HL-60 (cell line): ENCODE results near the gene PARVA.

ENCODE experiments used
- DNase-seq, 2 experiments: peaks; one replicate each; pipeline ENCODE4 v3.0.0-alpha.2; 2010 to 2020; ENCODE audit warnings: low read depth in 1 of 2, low spot score in 1 of 2
- H3K27ac ChIP-seq: fragments of 250-450 bp; sonication (Bioruptor Pico); replicated peaks from 2 replicates; pipeline ENCODE4 v1.5.1; 2020; ENCODE audit warnings: mild to moderate bottlenecking, moderate library complexity
- H3K27me3 ChIP-seq: fragments of 250-450 bp; sonication (Bioruptor Pico); 2 replicates; pipeline ENCODE4 v1.5.1; 2021; ENCODE audit warnings: mild to moderate bottlenecking, moderate library complexity; ENCODE audit not compliant: insufficient read depth, poor library complexity, severe bottlenecking
- H3K4me3 ChIP-seq: replicated peaks from 2 replicates; pipeline ENCODE4 v1.5.1; 2011; ENCODE audit warnings: mild to moderate bottlenecking, control low read depth, low read length; ENCODE audit not compliant: insufficient read depth
- CTCF ChIP-seq: IDR thresholded peaks from one replicate; pipeline ENCODE4 v1.5.1; 2011; ENCODE audit warnings: low read length, control low read depth, inconsistent platforms; ENCODE audit not compliant: insufficient read depth
- GABPA ChIP-seq: IDR thresholded peaks from 2 replicates; pipeline ENCODE4 v1.6.1; 2012; ENCODE audit warnings: low read depth
- POLR2AphosphoS5 ChIP-seq: IDR thresholded peaks from 2 replicates; pipeline ENCODE4 v1.6.1; 2012; ENCODE audit warnings: low read depth
- REST ChIP-seq: IDR thresholded peaks from 2 replicates; pipeline ENCODE4 v1.6.1; 2012; ENCODE audit warnings: low read depth; ENCODE audit not compliant: insufficient replicate concordance
- SPI1 ChIP-seq: IDR thresholded peaks from 2 replicates; pipeline ENCODE4 v1.6.1; 2012; ENCODE audit warnings: low read depth, mild to moderate bottlenecking, borderline replicate concordance

Gene PARVA

GRCh38 chr11:12444601-12445000 lies 67.2 kb downstream of the PARVA start:
- H3K4me3 ChIP-seq = no peak overlapping the region

GRCh38 chr11:12445001-12445400 lies 67.6 kb downstream of the PARVA start:
- no peak overlapping the region for H3K27ac ChIP-seq
- no peak overlapping the region for H3K4me3 ChIP-seq
- TF ChIP-seq POLR2AphosphoS5 = no peak
- TF ChIP-seq SPI1 = no peak
- TF ChIP-seq CTCF = no peak
- TF ChIP-seq GABPA = no peak
- TF ChIP-seq REST = no peak
- no peaks in the 10 kb centered on the region for H3K27me3 ChIP-seq
- no peak for DNase-seq

More at GRCh38 chr11:12444601-12445000, 67.2 kb downstream of the PARVA start:
- no peak for DNase-seq
- no peaks in the 10 kb centered on the region for H3K27me3 ChIP-seq
- no peak overlapping the region for H3K27ac ChIP-seq
- TF ChIP-seq SPI1 = no peak
- TF ChIP-seq POLR2AphosphoS5 = no peak
- no peak for TF ChIP-seq REST
- TF ChIP-seq GABPA = no peak
- no peak for TF ChIP-seq CTCF

- H3K27ac ChIP-seq = no peak overlapping the region
- no peak for TF ChIP-seq SPI1
- no peak for TF ChIP-seq GABPA
- TF ChIP-seq POLR2AphosphoS5 = no peak
- no peak for TF ChIP-seq CTCF
- no peak for TF ChIP-seq REST
- no peaks in the 10 kb centered on the region for H3K27me3 ChIP-seq
- no peak overlapping the region for H3K4me3 ChIP-seq
- DNase-seq = no peak
Observed at GRCh38 chr11:12446863-12447262, 69.5 kb downstream of the PARVA start.
